Astrocyte of the spinal cord (primary cell): ENCODE results near the gene RAB7B.

Experiments
- DNase-seq: peaks from one replicate; pipeline ENCODE4 v3.0.0; 2011; ENCODE audit warnings: low read depth, low spot score
- H3K4me3 ChIP-seq: 2 replicates; pipeline ENCODE4 v1.5.1; 2011; ENCODE audit warnings: low read depth, mild to moderate bottlenecking, low read length, moderate library complexity
- in situ Hi-C: cut with HindIII; loops from 2 replicates; pipeline ENCODE4 v1.10.0; 2017; ENCODE audit warnings: low sequenced_read_pairs
- TF ChIP-seq, protein P1 (sequence below): IDR thresholded peaks from 2 replicates; pipeline ENCODE4 v1.5.1; 2012; ENCODE audit warnings: low read depth, mild to moderate bottlenecking, low read length, inconsistent platforms

Gene RAB7B

GRCh38 chr1:205985330-205986005 is 17.7 kb downstream of the RAB7B start:
- TF ChIP-seq, protein P1, sequence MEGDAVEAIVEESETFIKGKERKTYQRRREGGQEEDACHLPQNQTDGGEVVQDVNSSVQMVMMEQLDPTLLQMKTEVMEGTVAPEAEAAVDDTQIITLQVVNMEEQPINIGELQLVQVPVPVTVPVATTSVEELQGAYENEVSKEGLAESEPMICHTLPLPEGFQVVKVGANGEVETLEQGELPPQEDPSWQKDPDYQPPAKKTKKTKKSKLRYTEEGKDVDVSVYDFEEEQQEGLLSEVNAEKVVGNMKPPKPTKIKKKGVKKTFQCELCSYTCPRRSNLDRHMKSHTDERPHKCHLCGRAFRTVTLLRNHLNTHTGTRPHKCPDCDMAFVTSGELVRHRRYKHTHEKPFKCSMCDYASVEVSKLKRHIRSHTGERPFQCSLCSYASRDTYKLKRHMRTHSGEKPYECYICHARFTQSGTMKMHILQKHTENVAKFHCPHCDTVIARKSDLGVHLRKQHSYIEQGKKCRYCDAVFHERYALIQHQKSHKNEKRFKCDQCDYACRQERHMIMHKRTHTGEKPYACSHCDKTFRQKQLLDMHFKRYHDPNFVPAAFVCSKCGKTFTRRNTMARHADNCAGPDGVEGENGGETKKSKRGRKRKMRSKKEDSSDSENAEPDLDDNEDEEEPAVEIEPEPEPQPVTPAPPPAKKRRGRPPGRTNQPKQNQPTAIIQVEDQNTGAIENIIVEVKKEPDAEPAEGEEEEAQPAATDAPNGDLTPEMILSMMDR: no peak
- DNase-seq: no peak
- H3K4me3 ChIP-seq: no peak overlapping the region
- in situ Hi-C loops: no loop called here

- H3K4me3 ChIP-seq: no peak overlapping the region
- TF ChIP-seq, protein P1: peak; percentile 95
- peak; percentile 55 for DNase-seq
- in situ Hi-C loops: no loop called here
Observed at GRCh38 chr1:205983925-205984725, 19.1 kb downstream of the RAB7B start.

DNA sequence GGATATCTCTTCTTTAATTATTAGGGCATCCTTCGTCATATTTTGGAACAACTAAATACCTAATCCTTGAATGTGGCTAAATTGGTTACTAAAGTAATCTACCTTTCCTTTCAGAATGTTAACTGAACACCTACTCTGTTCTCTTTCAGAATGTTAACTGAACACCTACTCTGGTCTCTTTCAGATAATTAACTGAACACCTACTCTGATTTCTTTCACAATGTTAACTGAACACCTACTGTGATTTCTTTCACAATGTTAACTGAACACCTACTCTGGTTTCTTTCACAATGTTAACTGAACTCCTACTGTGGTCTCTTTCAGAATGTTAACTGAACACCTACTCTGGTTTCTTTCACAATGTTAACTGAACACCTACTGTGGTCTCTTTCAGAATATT is 21.9 kb downstream of the RAB7B start:
- TF ChIP-seq, protein P1: no peak
- H3K4me3 ChIP-seq: no peak overlapping the region
- in situ Hi-C loops: no loop called here
- no peak for DNase-seq

DNA sequence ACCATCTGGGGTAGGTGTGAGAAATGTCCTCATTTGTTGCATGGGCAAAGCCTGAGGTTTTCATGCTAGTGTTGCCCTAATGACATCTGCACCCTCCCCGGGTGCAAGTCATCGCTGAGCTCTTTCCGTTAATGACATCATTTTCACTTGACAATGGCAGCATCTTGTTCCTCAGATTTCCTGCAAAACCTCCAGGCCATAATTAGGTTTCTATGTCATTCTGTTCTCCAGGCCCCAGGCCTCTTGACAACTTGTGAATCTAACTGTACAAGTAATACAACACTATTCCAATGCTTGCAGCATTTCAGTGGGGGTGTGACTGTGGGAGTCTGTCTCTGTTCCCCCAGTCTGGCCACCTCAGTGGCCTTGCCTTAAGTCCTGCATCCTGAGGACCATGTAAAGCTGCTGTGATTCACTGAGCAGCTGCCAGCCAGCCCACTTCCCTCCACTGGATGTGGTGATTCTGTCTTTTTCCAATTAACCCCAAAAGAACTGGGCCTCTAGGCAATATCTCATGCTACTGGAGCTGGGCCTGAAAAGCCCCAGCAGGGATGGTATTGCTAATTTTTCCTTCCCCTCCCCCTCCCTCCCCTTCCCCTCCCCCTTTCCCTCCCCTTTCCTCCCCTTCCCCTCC is 22.8 kb downstream of the RAB7B start:
- H3K4me3 ChIP-seq: no peak overlapping the region
- TF ChIP-seq, protein P1: no peak
- DNase-seq: no peak
- in situ Hi-C loops: no loop called here

GRCh38 chr1:205979301-205979700 is 23.9 kb downstream of the RAB7B start:
- H3K4me3 ChIP-seq: no peak overlapping the region
- no peak for DNase-seq
- TF ChIP-seq, protein P1: no peak
- in situ Hi-C loops: no loop called here

- no peak overlapping the region for H3K4me3 ChIP-seq
- TF ChIP-seq, protein P1: no peak
- no peak for DNase-seq
- in situ Hi-C loops: no loop called here
Observed at GRCh38 chr1:205978676-205979075, 24.5 kb downstream of the RAB7B start.
